GM18861 (cell line): ENCODE results near the gene COL18A1.

Source experiments
- ATAC-seq: cut with Tn5 transposase; IDR thresholded peaks from one replicate; pipeline ENCODE4 v1.9.1; 2021; ENCODE audit not compliant: unreplicated experiment

COL18A1 gene

DNA sequence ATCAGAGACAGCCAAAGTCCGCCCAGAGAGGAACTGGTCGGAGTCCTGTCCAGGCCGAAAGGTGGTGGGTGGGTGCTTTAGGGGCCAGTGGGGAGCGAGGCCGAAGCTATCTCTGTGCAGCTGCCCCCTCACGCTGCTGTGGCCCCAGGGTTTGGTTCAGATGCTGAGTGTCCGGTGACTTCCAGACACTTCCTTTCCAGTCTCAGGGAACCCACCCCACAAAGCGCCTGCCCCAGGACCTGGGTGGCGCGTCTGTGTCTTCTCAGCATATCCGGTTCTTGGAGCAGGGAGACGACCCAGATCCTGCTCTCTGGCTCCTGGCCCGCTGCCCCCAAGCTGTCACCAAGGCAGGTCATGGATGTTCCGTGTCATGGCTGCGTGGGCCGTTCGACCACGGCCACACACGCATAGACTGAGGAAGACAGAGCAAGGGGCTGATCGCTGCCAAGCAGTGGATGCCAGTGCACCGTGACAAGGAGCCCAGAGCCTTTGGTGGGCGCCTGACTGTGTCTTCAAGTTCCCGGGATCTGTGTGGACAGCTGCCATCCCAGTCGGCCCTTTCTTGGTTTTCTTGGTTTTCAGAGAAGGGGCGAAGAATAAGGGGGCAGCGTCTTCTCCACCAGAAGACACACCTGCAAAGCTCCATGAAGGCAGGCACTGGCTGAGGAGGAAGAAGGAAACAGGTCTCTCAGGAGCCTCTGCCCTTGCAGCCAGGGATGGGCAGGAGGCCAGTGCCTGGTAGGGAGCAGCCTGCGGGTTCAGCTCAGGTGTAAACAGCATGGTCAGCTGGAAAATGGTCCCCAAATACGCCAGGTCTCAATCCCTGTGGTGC, 22.9 kb upstream of the COL18A1 start:
- no peak for ATAC-seq

DNA sequence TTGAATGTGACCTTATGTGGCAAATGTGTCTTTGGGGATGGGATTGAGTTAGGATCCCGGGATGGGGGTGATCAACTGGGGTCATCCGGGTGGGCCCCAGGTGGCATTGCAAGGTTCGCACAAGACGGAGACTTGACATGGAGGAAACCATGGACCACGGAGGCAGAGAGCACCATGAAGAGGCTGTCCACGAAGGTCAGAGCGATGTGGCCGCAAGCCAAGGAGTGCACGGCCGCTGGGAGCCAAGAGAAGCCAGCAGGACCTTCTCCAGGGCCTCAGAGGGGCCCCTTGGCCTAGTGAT, 22.3 kb upstream of the COL18A1 start:
- ATAC-seq = no peak

DNA sequence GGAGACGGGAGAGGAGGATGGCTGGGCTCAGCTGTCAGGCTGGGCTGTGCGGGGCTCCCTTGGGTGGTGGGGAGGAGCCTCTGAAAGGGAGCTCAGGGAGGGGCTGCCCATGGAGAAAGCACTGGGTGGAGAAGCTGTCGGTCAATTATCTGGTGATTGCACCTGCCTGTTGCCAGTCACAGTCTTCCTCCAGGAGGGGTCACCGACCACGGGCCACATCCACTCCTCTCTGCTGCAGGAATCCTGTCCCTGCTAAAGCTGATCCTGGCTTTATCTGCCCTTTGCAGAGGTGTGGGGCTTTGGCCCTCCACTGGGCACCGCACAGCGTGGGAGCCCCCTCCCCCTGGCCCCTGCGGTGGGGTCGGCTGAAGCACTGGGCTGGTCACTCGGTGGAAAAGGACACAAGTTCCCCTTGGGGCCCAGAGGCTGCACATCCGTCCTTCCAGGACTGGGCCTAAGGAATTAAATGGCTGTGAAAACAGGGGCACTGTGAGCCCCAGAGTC, 21.8 kb upstream of the COL18A1 start:
- ATAC-seq = no peak

DNA sequence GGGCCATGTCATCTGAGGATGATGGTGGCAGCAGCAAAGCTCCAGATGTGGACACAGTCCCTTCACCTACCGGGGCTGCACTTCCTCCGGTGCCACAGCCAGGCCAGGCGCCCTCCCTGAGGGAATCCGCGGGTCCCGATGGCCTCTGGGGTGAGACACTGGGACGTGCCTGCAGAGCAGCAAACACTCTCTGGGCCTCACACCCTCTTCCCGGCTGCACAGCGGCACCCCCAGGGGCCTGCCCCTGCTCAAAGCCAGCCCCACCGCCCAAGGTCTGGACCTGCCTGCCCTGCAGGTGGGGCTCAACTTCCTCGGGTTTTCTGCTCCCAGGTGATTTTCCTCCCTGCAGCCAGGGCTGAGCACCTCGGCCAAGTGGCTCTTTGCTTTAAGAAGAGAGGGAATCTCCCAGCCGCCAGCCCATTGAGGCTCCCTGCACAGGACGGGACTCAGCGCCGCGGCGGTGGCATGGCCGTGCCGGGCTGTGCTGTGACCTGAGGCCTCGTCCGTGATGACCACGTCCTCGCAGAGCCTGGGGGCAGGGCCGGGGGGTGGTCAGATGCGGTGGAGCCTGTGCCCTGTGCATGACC, 21.3 kb upstream of the COL18A1 start:
- no peak for ATAC-seq

DNA sequence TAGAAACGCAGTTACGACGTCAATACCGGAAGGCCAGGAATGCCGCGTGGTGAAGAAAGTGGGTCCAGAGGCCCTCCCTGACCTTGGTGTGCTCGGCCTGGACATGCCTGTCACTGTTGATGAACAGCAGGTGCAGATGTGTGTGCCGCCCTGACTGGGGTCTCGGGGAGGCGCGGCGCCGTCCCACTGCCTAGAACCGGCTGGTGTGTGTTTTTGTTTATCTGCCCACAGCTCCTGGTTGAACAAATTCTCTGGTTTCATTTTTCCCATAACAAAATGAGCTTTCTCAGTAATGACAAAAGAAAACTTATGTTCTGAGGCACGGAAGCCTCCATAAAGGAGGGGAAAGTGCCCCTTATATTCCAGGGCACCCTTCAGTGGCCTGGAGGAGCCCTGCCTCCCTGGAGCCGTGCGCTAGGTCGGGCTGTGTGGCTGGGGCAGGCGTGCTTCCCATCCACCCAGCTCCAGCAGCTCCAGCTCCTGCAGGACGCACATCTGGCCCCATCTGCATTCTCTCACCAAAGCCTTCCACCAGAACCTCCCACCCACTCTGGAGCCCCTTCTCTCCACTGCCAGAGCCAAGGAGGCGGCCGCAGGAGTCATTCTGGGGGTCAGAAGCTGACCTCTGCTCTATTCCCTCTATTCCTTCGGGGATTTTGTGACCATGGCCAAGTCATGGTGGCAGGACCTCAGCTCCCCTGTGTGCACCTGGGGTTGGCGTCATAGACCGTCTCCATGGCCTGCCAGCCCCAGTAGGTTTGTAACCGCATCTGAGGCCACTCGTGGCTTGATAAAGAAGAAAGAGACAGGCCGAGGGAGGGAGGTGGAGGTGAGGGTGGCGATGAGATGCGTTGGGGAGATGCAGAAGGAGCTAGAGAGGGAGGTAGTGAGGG, 20.1 kb upstream of the COL18A1 start:
- no peak for ATAC-seq

DNA sequence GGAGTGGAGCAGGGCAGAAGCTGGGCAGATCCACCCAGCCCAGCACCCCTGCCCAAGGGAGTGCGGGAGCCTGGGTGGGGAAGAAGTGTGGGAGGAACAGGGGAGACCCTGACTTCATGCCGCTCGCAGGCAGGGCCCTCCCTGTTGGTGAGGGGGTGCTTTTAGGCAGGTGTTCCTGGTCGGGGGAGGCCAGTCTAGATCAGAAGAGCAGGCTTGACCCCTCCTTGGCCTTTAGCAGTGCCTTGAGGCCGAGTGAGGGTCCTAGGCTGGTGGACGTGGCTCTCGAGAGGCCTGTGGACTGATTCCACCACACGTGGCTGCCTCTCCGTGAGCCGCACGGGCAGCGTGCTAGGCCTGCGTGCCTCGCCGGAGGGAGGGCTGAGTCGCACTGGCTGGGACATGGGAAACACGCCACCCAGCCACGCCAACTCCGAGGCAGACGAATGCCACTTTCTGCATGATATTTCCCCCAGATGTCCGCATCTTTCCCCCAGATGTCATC, 19.4 kb upstream of the COL18A1 start:
- ATAC-seq = no peak

DNA sequence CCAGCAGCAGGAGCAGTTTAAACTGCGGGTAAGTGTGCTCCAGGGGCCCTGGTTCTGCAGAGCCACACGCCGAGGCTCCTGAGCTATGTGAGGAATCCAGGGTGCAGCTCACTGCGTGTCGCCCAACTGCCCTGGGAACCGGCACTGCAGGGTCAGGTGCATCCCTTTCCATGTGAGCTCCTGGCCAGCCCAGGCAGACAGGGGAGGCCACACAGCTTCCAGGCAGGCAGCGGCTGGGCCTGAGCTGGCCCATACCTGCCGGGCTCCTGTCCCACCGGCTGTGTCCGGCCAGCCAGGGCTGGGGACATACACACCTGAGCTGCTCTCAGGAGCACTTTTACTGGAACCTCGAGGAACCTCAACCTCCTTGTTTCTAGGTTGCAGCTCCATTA, 18.6 kb upstream of the COL18A1 start:
- no peak for ATAC-seq

DNA sequence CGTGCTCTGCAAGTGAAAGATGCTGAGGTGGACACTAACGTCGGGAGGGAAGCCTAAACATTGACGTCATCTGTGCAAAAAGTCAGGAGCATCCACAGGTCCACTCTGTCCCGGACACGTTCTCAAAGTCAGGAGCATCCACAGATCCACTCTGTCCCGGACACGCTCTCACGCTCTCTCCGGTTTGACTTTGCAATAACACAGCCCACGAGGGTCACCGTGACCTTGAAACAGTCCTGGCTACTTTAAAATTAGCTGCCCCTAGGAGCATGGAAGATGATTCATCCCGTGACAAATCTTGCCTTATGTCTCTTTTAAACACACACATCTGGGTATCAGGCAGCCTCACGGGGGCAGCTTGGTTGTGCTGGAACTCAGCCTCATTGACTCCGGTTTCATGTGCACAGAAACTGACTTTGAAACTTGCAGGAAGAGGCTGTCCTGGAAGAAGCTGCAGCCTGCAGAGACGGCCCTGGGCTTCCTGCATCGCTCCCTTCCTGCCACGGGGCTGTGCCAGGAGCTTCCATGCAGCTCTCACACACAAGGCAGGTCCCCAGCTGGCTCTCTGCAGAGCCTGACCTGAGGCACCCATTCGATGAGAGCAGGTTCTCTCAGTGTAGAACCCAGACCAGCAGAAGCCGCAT, 18.1 kb upstream of the COL18A1 start:
- no peak for ATAC-seq

DNA sequence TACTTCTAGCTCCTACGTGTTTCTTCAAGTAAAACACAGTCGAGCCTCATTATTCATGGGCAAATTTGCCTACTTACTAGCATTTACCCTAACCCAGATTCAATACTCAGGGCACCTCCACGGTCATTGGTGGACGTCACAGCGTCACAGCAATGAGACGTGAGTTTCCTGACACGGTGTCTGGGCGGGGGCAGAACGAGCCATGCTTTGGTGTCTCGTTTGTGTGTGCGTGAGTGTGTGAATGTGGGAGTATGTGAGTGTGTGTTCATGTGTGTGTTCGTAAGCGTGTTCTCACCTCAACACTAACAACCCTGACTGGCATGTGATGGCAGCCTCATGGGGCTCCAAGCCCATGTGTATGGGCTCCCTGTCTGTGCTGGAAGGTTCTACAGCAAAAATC, 17.5 kb upstream of the COL18A1 start:
- ATAC-seq = no peak

DNA sequence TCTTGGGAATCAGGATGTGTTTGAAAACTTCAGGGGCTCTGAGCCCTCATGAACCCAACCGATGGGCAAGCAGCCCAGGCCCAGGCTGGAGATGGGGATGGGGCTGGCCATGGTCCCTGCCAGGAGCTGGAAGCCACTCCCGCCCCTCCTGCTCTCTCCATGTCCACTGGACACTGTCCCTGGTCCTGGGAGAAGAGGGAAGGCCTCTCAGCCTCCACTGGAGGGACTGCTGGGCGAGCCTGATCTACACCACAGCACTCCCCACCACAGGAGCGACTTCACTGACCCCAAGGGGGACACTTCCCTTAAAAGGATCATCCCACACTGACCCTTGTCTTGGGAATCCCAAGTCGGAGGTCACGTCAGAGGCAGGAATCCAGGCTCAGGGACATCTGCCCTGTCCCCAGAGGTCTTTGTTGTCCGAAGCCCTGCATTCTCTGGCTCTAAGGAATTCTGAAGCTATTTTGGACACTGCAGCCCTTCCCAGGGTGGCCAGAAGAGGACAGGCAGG, 16.9 kb upstream of the COL18A1 start:
- ATAC-seq = no peak

DNA sequence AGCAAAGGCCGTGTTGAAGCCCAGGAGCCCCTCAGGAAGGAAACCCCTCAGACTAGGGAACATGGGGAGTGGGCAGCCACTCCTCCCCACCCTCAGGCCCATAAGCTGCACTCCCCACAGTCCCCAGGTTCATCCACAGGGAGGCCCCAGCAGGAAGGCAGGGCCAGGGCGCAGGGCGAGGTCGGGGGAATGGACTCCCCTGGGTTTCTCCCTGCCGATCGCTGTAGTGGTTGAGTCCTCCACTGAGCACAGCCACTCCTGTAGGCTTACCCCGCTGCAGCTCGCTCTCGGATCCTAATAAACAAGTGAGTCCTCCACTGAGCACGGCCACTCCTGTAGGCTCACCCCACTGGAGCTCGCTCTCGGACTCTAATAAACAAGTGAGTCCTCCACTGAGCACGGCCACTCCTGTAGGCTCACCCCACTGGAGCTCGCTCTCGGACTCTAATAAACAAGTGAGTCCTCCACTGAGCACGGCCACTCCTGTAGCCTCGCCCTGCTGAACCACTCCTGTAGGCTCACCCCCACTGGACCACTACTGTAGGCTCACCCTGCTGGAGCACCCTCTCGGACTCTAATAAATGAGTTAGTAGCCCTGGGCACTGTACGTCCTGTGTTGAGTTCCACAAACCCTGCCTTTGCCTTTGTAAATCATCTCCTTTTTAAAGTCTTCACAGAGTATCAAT, 16.2 kb upstream of the COL18A1 start:
- no peak for ATAC-seq

DNA sequence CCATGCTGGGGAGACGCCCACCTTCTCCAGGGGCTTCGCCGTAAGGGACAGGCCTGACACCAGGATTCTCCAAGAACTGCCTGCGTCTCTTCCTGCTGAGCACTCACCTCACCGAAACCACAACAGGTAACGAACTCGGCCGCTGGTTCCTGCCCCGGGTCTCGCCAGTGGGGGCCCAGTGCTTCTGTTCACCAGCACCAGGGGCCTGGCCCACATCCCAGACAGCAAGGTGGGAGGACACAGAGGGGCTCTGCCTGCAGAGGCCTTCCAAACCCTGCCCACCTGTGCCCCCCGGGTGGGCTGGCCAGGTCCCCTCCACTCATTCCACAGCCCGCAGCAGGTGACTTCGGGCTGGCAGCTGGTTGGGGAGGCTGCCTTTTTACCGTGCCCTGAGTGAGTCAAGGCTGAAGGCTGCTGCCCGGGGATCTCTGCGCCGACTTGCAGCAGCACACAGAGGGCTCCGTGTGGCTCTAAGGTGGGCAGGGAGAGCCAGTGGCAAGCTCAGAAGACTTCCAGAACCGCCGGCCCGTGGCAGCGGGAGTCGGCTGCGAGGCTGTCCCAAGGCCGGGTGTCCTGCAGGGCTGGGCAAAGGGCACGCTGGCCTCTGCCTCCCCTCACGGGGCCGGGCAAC, 14.7 kb upstream of the COL18A1 start:
- ATAC-seq = no peak

DNA sequence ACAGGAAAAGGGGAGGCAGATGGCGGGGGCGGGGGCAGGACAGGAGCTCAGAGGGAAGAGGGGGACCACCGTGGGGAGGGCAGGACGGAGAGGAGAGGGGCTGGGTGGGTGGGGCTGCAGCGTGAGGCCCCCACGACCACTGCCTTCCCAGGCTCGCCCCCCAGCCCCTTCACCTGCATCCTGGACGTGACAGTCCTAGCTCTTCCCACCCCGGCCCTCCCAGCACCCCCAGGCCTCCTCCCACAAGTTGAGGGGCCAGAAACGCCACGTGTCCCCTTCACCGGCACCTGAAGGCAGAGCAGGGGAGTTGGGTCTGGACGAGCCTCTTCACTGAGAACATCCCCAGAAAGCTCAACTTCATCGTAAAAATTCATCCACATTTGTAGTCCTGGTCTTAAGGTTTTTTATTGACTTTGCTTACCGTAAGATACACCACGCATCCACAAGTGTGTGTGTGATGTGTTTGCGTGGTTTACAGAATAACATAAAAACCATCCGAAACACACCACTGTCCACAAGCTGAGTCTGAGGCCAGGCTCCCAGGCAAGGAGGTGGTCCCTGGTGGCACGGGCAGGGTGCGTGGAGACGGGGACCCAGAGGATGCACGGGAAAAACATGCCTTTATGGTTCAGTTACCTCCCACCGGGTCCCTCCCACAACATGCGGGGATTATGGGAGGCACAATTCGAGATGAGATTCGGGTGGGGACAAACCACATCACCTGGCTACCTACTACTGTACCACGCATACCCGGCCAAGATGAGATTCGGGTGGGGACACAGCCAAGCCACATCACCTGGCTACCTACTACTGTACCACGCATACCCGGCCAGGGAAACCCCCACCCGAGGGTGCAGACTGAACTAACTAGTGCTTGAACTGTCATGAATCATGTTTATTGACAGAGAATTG, 13.9 kb upstream of the COL18A1 start:
- no peak for ATAC-seq

DNA sequence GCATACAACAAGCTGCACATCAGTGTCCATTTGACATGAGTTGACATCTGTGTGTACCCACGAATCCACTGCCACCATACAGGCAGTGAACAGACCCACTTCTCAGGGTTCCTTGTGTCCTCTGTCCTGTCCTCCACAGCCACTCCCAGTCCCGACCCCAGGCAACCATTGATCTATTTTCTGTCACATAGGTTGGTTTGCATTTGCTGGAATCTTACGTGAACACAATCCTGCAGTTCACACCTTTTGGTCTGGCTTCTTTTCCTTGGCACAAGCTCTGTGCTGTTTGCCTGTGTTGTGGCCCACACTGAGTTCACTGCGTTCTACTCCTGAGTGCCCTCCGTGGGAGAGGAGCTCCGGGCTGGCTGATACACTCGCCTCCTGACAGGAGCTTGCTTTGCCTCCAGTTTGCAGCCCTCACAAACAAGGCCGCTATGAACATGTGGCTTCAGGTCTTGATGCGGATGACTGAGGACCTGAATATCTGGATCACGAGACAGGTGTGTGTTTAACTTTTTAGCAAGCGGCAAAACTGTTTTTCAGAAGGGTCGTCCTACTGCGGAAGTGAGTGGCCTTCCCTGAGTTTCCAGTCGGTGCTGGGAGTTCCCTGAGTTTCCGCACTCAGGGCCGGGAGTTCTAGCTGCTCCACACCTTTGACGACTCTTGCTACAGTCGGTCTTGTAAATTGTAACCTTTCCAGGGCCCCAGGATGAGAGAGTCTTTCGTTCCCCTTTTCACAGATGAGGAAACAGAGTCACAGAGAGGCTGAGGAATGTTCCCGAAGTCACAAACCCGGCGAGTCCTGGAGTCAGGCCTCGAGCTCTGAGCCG, 13.0 kb upstream of the COL18A1 start:
- ATAC-seq = no peak

DNA sequence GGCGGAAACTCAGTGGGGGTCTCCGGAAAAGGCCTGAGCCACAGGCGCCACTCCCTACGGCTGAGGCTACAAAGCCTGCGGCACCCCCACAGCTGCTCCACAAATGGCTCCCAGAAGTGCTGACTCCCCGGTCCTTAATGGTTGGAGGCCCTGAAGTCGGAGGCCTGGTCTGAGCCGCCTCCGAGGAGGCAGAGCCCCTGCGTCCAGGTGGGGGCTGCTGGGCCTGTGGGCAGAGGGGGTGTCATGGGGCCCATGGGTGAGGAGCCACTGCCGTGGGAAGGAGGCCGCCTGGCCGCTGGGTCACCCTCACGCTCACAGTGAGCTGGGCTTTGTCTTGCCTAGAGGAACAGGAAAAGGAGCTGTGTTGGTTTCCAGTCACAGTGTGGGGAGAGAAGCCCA, 12.4 kb upstream of the COL18A1 start:
- ATAC-seq = no peak

DNA sequence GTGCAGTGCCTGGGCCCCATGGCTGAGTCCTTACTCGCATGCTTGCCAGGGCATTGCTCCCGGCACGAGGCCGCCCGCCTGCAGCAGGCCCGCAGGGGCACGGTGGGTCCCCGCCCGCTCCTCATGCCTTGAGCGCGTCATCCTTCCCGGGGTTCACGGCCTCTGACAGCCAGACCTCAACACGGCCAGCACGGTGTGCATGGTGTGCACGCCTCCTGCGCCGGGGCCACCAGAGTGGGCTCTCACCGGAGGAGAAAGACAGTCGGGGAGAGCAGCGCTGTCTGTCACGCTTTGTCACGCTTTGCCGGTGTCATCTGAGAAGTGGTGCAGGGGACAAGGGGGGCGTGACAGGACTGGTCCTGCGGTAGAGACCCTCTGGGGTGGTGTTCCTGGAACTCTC, 11.9 kb upstream of the COL18A1 start:
- ATAC-seq = no peak

DNA sequence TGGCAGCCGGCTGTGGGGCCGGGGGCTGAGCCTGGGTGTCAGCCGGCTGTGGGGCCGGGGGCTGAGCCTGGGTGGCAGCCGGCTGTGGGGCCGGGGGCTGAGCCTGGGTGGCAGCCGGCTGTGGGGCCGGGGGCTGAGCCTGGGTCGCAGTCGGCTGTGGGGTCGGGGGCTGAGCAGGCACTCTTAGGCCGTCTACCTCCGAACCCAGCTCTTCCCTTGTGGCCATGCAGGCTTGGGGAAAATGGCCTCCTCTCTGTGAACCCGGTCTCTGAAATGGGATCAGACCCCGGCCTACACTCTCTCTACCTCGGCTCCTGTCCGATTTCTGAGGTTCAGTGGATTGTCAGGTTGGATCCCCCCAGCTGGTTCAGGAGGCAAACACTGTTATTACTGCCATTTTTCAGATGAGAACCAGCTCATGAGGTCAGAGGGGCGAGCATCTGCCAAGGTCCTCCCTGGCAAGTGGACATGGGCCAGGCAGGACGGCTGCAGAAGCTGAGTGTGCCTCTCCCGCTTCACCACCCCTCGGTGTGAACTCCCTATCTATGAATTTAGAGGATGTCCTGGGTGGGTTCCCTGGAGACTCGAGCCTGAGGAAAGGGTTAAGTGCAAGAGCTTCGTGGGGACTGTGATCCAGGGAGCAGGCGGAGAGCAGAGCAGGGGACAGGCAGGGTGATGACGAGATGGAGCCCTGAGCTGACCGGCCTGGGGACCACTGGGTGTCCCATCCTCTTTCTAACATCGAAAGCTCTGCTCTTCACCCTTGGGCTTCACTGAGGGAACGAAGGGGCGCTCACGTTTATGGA, 10.9 kb upstream of the COL18A1 start:
- no peak for ATAC-seq
